Thymus (tissue), 14 donors: ENCODE results near the gene MAP2. TPM values are rescaled to one million over a fixed set of nuclear protein-coding genes. Genes with fewer than 3 reads are reported as not detected.

ENCODE experiments used
- DNase-seq, 9 donors: peaks; one replicate each; pipeline ENCODE4 v3.0.0-alpha.2; 2013; ENCODE audit warnings: low spot score in 9 of 9, low read depth in 6 of 9, missing footprints in 1 of 9
- H3K27ac ChIP-seq, 2 donors: one replicate each; pipeline ENCODE4 v1.5.1; 2013; ENCODE audit warnings: control low read depth in 1 of 2, low read depth in 1 of 2, low read length in 1 of 2, mild to moderate bottlenecking in 1 of 2, moderate library complexity in 1 of 2
- H3K27me3 ChIP-seq, 2 donors: one replicate each; pipeline ENCODE4 v1.5.1; 2013; ENCODE audit warnings: low read length in 1 of 2; ENCODE audit not compliant: control insufficient read depth in 2 of 2, insufficient read depth in 1 of 2
- H3K36me3 ChIP-seq, 2 donors: one replicate each; pipeline ENCODE4 v1.5.1; 2013; ENCODE audit warnings: low read length in 1 of 2, mild to moderate bottlenecking in 1 of 2, moderate library complexity in 1 of 2; ENCODE audit not compliant: control insufficient read depth in 2 of 2, insufficient read depth in 2 of 2
- H3K4me1 ChIP-seq, 2 donors: one replicate each; pipeline ENCODE4 v1.5.1; 2013; ENCODE audit warnings: low read length in 2 of 2; ENCODE audit not compliant: control insufficient read depth in 2 of 2, insufficient read depth in 2 of 2
- H3K4me3 ChIP-seq, 2 donors: one replicate each; pipeline ENCODE4 v1.5.1; 2013; ENCODE audit warnings: low read length in 2 of 2, control low read depth in 1 of 2, mild to moderate bottlenecking in 1 of 2
- H3K9me3 ChIP-seq, 2 donors: one replicate each; pipeline ENCODE4 v1.5.1; 2013; ENCODE audit warnings: low read length in 1 of 2, mild to moderate bottlenecking in 1 of 2; ENCODE audit not compliant: control insufficient read depth in 2 of 2, insufficient read depth in 1 of 2
- WGBS: extraction: QIAGEN DNeasy Blood & Tissue Kit; methylation state at CpG from one replicate; pipeline ENCODE4 v1.1.7; 2013; 5-methylcytosine and 5-hydroxymethylcytosine counted together
- long read RNA-seq, 10 donors: transcript quantifications; one replicate each; lab custom pipeline, GENCODE V29; 2026
- polyA plus RNA-seq: library from polyadenylated mRNA; stranded (reverse); fragments of 200-250 nt; gene quantifications from one replicate; pipeline ENCODE4 v1.2.3, GENCODE V29; 2013
- total RNA-seq: library from RNA; stranded (reverse); fragments of 120-200 nt; gene quantifications from one replicate; pipeline ENCODE4 v1.2.4, GENCODE V29; 2013
- donor health status: healthy.

MAP2 gene
- total RNA-seq (2.5 TPM), polyA plus RNA-seq (5.3 TPM)
- long read RNA-seq, donor 1 = 0 reads
- long read RNA-seq, donor 2 = 0 reads
- long read RNA-seq, donor 3, partial matches to known transcripts = 7 of 7 reads
- long read RNA-seq, donor 3, other reads (novel, unspliced or antisense) = 0 of 7 reads
- long read RNA-seq, donor 4, partial matches to known transcripts = 0 of 1 reads
- long read RNA-seq, donor 4, other reads (novel, unspliced or antisense) = 0 of 1 reads
- long read RNA-seq, donor 5, partial matches to known transcripts = 5 of 5 reads
- long read RNA-seq, donor 5, other reads (novel, unspliced or antisense) = 0 of 5 reads
- long read RNA-seq, donor 6 = 0 reads
- long read RNA-seq, donor 7 = 0 reads
- long read RNA-seq, donor 8 = 0 reads
- long read RNA-seq, donor 9 = 0 reads
- long read RNA-seq, donor 10 = 0 reads

DNA sequence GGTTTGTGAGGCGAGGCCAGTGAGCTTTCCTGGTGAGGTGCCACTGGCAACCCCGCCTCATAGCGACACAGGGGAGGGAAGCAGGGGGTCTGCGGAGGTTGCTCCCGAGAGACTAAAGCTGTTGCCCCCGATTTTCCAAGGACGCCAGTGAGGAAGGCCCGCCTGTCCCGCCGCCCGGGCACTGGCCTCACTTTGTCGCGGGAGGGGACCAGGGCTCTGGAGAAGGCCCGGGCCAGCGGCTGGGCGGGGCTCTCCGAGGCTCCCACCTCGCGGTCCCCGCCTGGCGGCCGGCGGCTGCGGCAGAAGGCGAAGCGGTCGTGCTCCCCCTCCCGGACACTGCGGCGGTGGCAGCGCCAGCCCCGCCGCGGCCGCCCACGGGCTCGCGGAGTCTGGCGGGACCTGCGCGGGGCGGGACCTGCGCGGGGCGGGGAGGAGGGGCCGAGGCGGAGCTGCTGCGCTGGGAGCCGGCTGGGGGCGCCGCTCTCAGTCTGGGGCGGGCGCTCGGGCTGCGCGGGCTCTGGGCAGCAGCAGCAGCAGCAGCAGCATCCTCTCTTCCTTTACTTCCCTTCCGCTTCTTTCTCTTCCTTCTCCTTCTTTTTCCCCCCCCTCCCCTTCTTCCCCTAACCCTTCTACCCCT, at the start of gene MAP2:
Gene MAP2, plus strand, starts transcription at position 486 of the 637 bp plus-strand sequence. CDS start 229,124 bp downstream, outside the sequence.
- Histone ChIP-seq H3K9me3 (no peaks in the 10 kb centered on the region), H3K36me3 (no peaks in the 10 kb centered on the region), H3K27ac (no peak within 1 kb of the TSS), H3K4me3 (peak within 1 kb of the TSS; percentile 41 to 47), H3K4me1 (peaks cover 9% of the 10 kb centered on the region in 2 donors), H3K27me3 (peaks cover 0 to 23% of the 10 kb centered on the region in 2 donors)
- WGBS = under 1% methylated on average over 57 of the region's 57 CpGs
- peak in 8 of 9 donors; percentile 20 to 77 (median 54) for DNase-seq

- H3K9me3 ChIP-seq = no peaks in the 10 kb centered on the region
- 93% methylated on average over 1 of the region's 1 CpG for WGBS
Measured at GRCh38 chr2:209376686-209377085, 47.2 kb upstream of the MAP2 start.

DNA sequence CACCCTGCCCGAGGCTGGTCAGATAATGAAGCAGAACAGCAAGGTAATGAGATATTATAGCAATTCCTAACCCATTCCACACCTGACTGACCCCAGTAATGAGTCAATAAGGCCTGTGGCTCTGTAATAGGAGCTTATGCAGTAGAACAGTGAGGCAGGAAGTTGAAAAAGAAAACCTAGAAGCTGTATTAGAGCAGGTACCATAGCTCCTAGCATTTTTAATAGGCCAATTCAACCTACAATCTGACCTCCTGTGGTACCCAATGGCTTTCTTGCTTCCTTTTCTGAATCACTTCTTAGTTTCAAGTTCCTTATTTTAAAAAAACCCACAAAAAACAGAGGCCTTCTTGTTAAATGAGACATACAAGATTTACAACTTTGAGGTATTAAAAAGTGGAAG, 43.6 kb upstream of the MAP2 start:
- Histone ChIP-seq H3K36me3 (no peaks in the 10 kb centered on the region), H3K27ac (no peak overlapping the region), H3K4me1 (no peaks in the 10 kb centered on the region), H3K9me3 (no peaks in the 10 kb centered on the region), H3K4me3 (no peak overlapping the region), H3K27me3 (no peaks in the 10 kb centered on the region)
- peak in 1 of 9 donors; percentile 1 for DNase-seq
- WGBS = 21% methylated on average over 1 of the region's 1 CpG

More at GRCh38 chr2:209376686-209377085, 47.2 kb upstream of the MAP2 start:
- H3K4me3 ChIP-seq = no peak overlapping the region
- no peaks in the 10 kb centered on the region for H3K27me3 ChIP-seq
- H3K4me1 ChIP-seq = no peaks in the 10 kb centered on the region
- H3K27ac ChIP-seq = no peak overlapping the region
- H3K36me3 ChIP-seq = no peaks in the 10 kb centered on the region
- no peak for DNase-seq

- no peaks in the 10 kb centered on the region for H3K36me3 ChIP-seq
- H3K9me3 ChIP-seq = no peaks in the 10 kb centered on the region
- H3K4me3 ChIP-seq = no peak overlapping the region
- H3K27me3 ChIP-seq = no peaks in the 10 kb centered on the region
- no peak overlapping the region for H3K27ac ChIP-seq
- no peaks in the 10 kb centered on the region for H3K4me1 ChIP-seq
- no peak for DNase-seq
- 23% methylated on average over 3 of the region's 3 CpGs for WGBS
Measured at GRCh38 chr2:209381091-209381490, 42.8 kb upstream of the MAP2 start.

- no peaks in the 10 kb centered on the region for H3K36me3 ChIP-seq
- DNase-seq = no peak
- no peaks in the 10 kb centered on the region for H3K4me1 ChIP-seq
- no peaks in the 10 kb centered on the region for H3K27me3 ChIP-seq
- no peaks in the 10 kb centered on the region for H3K9me3 ChIP-seq
- no peak overlapping the region for H3K27ac ChIP-seq
- no peak overlapping the region for H3K4me3 ChIP-seq
Measured at GRCh38 chr2:209382775-209383174, 41.1 kb upstream of the MAP2 start.

GRCh38 chr2:209383212-209383611, 40.6 kb upstream of the MAP2 start:
- Histone ChIP-seq H3K27me3 (no peaks in the 10 kb centered on the region), H3K9me3 (no peaks in the 10 kb centered on the region), H3K36me3 (no peaks in the 10 kb centered on the region), H3K27ac (no peak overlapping the region), H3K4me3 (no peak overlapping the region), H3K4me1 (no peaks in the 10 kb centered on the region)
- DNase-seq = no peak

DNA sequence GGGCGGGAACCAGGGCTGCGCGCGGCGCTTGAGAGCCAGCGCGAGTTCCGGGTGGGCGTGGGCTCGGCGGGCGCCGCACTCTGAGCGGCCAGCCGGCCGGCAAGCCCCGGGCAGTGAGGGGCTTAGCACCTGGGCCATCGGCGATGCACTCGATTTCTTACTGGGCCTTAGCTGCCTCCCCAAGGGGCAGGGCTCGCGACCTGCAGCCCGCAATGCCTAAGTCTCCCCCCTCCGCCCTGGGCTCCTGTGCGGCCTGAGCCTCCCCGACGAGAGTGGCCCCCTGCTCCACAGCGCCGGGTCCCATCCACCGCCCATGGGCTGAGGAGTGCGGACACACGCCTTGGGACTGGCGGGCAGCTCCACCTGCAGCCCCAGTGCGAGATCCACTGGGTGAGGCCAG, 36.5 kb upstream of the MAP2 start:
- no peak overlapping the region for H3K4me3 ChIP-seq
- H3K27ac ChIP-seq = no peak overlapping the region
- DNase-seq = no peak
- no peaks in the 10 kb centered on the region for H3K36me3 ChIP-seq
- no peaks in the 10 kb centered on the region for H3K4me1 ChIP-seq
- WGBS = over 99% methylated on average over 34 of the region's 34 CpGs
- no peaks in the 10 kb centered on the region for H3K9me3 ChIP-seq
- H3K27me3 ChIP-seq = no peaks in the 10 kb centered on the region

- Histone ChIP-seq H3K36me3 (no peaks in the 10 kb centered on the region), H3K4me3 (no peak overlapping the region), H3K4me1 (no peaks in the 10 kb centered on the region), H3K27ac (no peak overlapping the region), H3K27me3 (no peaks in the 10 kb centered on the region), H3K9me3 (no peaks in the 10 kb centered on the region)
- DNase-seq = no peak
- WGBS = 73% methylated on average over 4 of the region's 4 CpGs
Measured at GRCh38 chr2:209388446-209389037, 35.3 kb upstream of the MAP2 start.

- no peaks in the 10 kb centered on the region for H3K4me1 ChIP-seq
- no peaks in the 10 kb centered on the region for H3K27me3 ChIP-seq
- no peak for DNase-seq
- no peak overlapping the region for H3K27ac ChIP-seq
- H3K9me3 ChIP-seq = no peaks in the 10 kb centered on the region
- no peak overlapping the region for H3K4me3 ChIP-seq
- 71% methylated on average over 5 of the region's 5 CpGs for WGBS
- H3K36me3 ChIP-seq = no peaks in the 10 kb centered on the region
Measured at GRCh38 chr2:209389171-209389618, 34.7 kb upstream of the MAP2 start.
